WTC11 (cell line): ENCODE measurements around the gene TASP1.

Experiments used
- ATF1 ChIP-seq: sonication (generic); formaldehyde crosslinking; IDR thresholded peaks from 2 replicates; pipeline ENCODE4 v1.8.1; 2023; ENCODE audit warnings: mild to moderate bottlenecking, moderate library complexity, missing genetic modification reagents
- CBFB ChIP-seq: sonication (generic); formaldehyde crosslinking; IDR thresholded peaks from 2 replicates; pipeline ENCODE4 v1.8.1; 2022; ENCODE audit warnings: mild to moderate bottlenecking, low read depth, missing genetic modification reagents
- ESRRA ChIP-seq: sonication (generic); formaldehyde crosslinking; IDR thresholded peaks from 2 replicates; pipeline ENCODE4 v1.8.1; 2022; ENCODE audit warnings: mild to moderate bottlenecking, missing genetic modification reagents, borderline replicate concordance
- FOXJ3 ChIP-seq: sonication (generic); formaldehyde crosslinking; IDR thresholded peaks from 2 replicates; pipeline ENCODE4 v1.9.0; 2021; ENCODE audit warnings: missing genetic modification reagents, mild to moderate bottlenecking, borderline replicate concordance
- HMGA2 ChIP-seq: fragments of 250-450 bp; sonication (Bioruptor Pico); IDR thresholded peaks from 2 replicates; pipeline ENCODE4 v1.4.0; 2021; ENCODE audit warnings: mild to moderate bottlenecking, moderate library complexity
- JUN ChIP-seq: sonication (generic); formaldehyde crosslinking; IDR thresholded peaks from 2 replicates; pipeline ENCODE4 v1.8.0; 2023; ENCODE audit warnings: mild to moderate bottlenecking, missing genetic modification reagents
- NFE2L1 ChIP-seq: sonication (generic); formaldehyde crosslinking; IDR thresholded peaks from 2 replicates; pipeline ENCODE4 v1.8.1; 2023; ENCODE audit warnings: missing genetic modification reagents
- RELA ChIP-seq: sonication (generic); formaldehyde crosslinking; IDR thresholded peaks from 2 replicates; pipeline ENCODE4 v1.8.1; 2022; ENCODE audit warnings: missing genetic modification reagents, mild to moderate bottlenecking, borderline replicate concordance
- ZNF232 ChIP-seq: sonication (generic); formaldehyde crosslinking; IDR thresholded peaks from 2 replicates; pipeline ENCODE4 v1.8.0; 2022; ENCODE audit warnings: mild to moderate bottlenecking, missing genetic modification reagents
- TF ChIP-seq, protein P1 (sequence below): fragments of 200-600 bp; IDR thresholded peaks from 2 replicates; pipeline ENCODE4 v1.8.0; 2022; ENCODE audit warnings: antibody characterized with exemption
- TF ChIP-seq, protein P2 (sequence below): sonication (generic); formaldehyde crosslinking; IDR thresholded peaks from 2 replicates; pipeline ENCODE4 v1.8.1; 2022; ENCODE audit warnings: mild to moderate bottlenecking, moderate library complexity, missing genetic modification reagents
- TF ChIP-seq, protein P3 (sequence below): sonication (generic); formaldehyde crosslinking; IDR thresholded peaks from 2 replicates; pipeline ENCODE4 v1.8.0; 2022; ENCODE audit warnings: mild to moderate bottlenecking, missing genetic modification reagents

DNA sequence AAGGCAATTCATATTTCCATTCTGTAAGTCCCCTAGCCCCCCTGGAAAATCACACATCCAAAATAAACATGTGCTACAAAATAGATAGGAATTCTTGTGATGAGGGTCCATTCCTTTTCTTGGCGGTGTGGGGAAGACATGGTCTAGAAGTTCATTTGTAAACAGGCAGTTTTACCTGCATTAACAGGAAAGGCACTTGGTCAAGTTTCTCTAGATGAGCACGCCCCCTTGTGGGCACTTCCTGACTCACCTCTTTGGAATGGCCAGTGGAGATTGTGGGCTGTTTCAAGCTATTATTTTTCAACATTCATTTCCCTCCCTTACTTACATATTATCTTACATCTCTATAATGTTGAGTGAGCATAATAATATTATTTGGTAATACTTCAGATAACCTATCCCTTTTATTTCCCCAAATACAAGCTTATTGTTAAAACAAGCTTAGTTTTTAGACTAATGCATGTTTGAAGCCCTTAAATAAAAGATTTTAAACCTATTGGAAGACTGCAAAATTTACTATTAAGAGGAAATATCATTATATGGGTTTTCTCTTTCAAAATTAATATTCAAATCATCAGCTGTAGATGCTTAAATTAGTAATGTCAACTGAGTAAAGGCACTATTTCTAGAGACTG, 92.1 kb downstream of the TASP1 start:
- TF ChIP-seq FOXJ3 (no peak), ESRRA (CRISPR knock-in tag) (no peak), HMGA2 (CRISPR knock-in tag) (no peak), ZNF232 (CRISPR knock-in tag) (no peak), JUN (CRISPR knock-in tag) (no peak), NFE2L1 (CRISPR knock-in tag) (no peak), ATF1 (no peak), CBFB (CRISPR knock-in tag) (no peak), RELA (CRISPR knock-in tag) (no peak)
- TF ChIP-seq, protein P1, sequence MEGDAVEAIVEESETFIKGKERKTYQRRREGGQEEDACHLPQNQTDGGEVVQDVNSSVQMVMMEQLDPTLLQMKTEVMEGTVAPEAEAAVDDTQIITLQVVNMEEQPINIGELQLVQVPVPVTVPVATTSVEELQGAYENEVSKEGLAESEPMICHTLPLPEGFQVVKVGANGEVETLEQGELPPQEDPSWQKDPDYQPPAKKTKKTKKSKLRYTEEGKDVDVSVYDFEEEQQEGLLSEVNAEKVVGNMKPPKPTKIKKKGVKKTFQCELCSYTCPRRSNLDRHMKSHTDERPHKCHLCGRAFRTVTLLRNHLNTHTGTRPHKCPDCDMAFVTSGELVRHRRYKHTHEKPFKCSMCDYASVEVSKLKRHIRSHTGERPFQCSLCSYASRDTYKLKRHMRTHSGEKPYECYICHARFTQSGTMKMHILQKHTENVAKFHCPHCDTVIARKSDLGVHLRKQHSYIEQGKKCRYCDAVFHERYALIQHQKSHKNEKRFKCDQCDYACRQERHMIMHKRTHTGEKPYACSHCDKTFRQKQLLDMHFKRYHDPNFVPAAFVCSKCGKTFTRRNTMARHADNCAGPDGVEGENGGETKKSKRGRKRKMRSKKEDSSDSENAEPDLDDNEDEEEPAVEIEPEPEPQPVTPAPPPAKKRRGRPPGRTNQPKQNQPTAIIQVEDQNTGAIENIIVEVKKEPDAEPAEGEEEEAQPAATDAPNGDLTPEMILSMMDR = peak; percentile 74
- TF ChIP-seq, protein P2, sequence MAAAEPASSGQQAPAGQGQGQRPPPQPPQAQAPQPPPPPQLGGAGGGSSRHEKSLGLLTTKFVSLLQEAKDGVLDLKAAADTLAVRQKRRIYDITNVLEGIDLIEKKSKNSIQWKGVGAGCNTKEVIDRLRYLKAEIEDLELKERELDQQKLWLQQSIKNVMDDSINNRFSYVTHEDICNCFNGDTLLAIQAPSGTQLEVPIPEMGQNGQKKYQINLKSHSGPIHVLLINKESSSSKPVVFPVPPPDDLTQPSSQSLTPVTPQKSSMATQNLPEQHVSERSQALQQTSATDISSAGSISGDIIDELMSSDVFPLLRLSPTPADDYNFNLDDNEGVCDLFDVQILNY (CRISPR knock-in tag) = no peak
- TF ChIP-seq, protein P3, sequence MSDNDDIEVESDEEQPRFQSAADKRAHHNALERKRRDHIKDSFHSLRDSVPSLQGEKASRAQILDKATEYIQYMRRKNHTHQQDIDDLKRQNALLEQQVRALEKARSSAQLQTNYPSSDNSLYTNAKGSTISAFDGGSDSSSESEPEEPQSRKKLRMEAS (CRISPR knock-in tag) = no peak
